IPS-NIHi7 (cell line): ENCODE data around the gene CACHD1.

Experiments
- DNase-seq: peaks from one replicate; pipeline ENCODE4 v3.0.0; 2012; ENCODE audit warnings: mixed read lengths; ENCODE audit errors: extremely low spot score

Gene CACHD1

DNA sequence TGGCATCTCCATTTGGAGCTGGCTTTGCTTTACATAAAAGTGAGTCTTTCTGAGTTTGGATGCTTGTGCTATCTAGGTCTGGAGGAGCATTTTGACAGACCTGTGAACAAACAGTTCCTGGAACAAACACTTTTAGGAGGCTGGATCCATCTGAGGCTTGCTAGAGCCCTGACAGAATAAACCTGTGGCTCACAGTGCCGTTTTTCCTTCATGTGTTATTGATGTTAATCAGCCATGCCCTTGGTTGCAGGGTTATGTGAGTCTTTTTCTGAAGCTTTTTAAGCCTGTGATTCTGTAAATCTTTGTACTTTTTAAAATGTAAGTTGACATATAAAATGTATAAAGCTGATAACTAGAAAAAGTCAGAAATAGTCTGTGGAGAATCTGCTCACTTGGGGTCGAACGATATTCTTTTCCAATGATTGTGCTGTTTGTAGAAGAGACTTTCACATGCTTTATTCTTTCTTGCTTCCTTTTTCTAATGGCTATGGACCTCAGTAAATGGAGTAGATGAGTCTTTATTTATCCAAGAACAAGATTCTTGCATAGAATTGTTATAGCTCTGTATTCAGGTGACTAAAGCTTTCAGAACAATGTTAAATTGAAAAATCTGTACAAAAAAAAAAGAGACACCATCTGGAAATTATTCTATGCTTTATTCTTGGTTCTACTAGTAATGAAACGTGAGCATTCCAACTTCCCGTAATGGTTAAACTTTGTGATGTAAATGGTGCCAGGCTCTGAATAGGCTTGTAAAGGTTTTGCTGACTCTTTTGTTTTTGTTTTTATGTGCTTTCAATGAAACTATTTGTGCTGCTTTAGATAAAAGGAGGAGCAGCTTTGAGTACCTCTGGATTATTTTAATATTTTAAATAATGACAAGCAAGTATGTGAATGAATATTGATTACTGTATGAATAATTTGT, 53.7 kb downstream of the CACHD1 start:
- DNase-seq = no peak

DNA sequence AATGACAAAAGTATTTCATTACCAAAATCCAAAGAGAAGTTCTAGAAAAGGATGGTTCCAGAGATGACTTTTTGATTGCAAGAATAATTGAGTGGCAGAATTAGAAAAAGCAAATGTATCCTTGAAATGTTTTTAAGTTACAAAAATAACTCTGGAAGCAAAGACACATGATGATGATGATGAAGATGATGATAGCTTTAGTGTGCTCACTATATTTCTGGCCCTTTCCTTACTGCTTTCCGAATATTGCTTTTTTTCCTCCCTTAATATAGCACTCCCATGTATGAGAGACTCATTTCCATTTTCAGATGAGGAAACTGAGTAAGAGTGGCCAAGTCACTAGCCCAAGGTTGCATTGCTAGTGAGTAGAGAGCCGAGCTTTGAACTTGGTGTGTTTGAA, 54.7 kb downstream of the CACHD1 start:
- no peak for DNase-seq

GRCh38 chr1:64525116-64525686, 55.3 kb downstream of the CACHD1 start:
- no peak for DNase-seq

DNA sequence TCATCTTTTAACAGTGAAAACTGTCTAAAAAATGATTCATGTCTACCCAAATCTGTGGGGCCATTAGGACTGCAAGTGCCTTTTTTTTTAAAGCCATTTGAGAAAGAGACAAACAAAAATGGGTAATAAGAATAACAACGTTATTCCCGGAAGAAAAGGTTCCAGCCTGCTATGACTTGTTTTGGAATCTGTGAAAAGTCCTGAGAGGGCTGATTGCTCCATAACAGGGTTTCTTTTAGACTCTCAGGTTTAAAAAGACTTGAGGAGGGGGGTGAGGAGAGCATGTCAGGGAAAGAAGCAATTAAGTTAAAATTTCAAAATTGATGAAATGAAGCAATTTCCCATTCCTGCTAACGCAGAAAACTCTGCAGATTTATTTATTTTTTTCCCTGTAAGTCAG, 56.4 kb downstream of the CACHD1 start:
- DNase-seq = no peak

GRCh38 chr1:64527165-64527564, 57.2 kb downstream of the CACHD1 start:
- no peak for DNase-seq

GRCh38 chr1:64527786-64528185, 57.9 kb downstream of the CACHD1 start:
- no peak for DNase-seq

GRCh38 chr1:64530969-64531692, 61.2 kb downstream of the CACHD1 start:
- DNase-seq = no peak

DNA sequence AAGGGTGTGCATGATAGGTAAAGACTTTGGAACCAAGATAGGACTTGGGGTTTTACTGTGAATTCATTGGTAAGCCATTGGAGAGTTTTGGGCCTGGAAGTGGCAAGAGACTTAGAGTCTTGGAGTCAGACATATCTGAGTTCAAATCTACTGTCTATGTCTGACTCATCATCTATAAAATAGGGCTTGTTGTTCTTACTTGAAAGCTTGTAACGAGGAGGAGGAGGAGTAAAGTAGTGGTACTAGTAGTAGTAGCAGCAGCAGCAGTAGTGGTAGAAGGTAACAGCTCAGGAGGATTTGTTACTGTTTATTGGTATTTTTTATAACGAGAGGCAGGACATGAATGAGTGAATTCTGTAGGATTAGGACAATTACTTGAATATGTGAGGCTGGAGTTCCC, 62.7 kb downstream of the CACHD1 start:
- no peak for DNase-seq

DNA sequence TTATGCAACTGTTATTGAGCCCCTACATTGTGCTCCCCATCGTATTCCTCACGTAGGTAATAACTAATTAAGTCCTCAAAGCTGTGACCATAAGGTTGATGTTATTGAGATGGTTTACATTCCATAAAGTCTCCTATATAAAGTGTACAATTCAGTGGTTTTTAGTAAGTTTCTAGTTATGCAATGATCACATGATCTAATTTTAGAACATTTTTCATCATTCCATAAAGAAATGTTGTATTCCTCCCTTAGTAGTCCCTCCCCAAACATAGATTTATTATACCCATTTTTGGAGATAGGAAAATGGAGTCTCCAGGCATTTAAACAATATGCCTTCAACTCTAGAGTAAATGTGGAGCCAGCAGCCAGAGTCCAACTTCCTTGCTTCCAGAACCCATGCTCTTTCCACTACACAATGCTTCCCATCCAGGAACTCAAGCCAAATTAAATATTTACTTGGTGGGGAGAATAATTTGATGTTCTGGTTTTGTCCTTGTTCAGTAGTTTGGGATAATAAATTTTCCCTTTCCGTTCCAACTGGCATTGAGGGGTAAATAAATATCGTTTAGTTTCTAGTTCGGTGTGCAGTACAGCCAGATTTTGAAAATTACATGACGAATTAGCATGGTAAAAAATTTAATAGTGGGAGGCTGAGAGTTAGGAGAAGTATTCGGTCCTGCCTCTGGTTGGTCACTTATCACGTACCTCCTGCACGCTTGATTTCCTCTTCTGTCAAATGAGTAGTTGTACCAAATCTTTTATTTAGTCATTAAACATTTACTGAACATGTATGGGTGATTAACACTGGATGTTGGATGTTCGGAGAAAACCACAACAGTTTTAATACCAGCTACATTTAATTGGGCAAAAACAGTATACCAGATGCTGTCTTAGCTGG, 66.3 kb downstream of the CACHD1 start:
- no peak for DNase-seq

DNA sequence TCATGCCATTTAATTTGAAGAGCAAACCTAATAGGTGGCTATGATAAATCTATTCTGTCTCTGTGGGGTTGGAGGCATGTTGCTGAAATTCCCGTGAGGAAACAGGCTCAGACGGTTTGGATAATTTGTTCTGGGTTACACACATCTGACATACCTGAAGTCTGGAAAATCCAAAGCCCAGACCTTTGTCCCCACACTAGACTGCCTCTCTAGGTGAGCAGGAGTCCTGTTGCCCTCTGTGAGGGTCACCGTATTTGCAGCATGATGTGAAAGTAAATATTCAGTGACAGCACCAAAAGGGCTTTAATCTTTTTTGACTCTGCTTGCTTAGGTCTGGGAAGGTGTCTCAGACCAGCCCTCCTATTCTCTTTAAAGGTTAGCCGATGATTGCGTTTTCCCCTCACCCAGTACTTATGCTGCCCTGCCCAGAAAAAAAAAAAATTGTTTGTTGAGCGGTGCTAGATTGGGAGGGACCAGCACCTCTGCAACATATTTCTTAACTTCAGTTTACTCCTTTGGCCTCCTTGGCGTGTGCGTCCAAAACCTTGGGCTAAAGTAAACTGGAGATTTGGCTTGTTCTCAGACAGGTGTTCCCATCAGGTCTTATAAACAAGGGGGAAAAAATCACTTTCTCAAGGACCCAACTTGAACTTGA, 67.0 kb downstream of the CACHD1 start:
- DNase-seq = no peak

DNA sequence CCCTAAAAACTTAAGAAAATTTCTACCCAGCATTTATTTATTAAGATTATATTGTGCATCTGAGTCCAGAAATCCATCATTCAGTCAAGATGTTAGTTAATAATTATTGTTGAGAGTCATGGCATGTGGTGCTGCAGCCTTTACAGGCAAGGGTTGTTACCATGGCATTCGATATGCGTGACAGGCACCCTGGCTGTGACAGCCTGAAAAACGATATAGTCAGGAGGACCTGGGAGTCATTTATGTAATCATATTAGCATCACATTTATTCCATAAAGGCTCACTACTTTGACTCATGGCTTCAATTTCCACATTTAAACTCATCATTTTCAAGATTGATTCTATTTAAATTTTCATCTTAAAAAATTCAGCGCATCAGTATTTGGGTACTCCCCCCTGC, 68.0 kb downstream of the CACHD1 start:
- DNase-seq = no peak

- DNase-seq = no peak
Measured at GRCh38 chr1:64538389-64538788, 68.5 kb downstream of the CACHD1 start.

GRCh38 chr1:64539289-64539688, 69.4 kb downstream of the CACHD1 start:
- no peak for DNase-seq

DNA sequence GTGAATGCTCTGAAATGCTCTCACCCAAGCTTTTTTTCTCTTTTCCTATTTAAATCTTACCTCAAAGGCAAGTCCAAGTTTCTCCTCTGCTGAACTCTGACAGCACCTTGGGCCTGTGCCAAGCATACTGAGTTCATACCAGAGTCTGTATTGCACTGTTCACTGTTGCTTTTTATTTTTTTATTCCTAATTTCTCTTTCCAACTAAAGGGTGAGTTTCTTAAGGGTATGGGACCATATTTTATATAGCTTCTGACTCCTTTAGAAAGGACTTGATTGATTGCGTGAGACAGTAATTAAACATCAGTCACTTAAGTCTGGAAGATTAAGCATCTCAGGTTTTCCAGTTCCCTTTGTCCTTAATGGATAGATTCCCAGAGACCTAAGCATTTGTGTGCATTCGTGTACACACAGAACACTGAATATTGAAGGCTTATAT, 69.9 kb downstream of the CACHD1 start:
- no peak for DNase-seq

- peak; percentile 36 for DNase-seq
Measured at GRCh38 chr1:64540265-64540791, 70.4 kb downstream of the CACHD1 start.

GRCh38 chr1:64542118-64542517, 72.2 kb downstream of the CACHD1 start:
- DNase-seq = no peak

- DNase-seq = no peak
Measured at GRCh38 chr1:64543831-64544230, 73.9 kb downstream of the CACHD1 start.

- DNase-seq = no peak
Measured at GRCh38 chr1:64545118-64545843, 75.4 kb downstream of the CACHD1 start.

DNA sequence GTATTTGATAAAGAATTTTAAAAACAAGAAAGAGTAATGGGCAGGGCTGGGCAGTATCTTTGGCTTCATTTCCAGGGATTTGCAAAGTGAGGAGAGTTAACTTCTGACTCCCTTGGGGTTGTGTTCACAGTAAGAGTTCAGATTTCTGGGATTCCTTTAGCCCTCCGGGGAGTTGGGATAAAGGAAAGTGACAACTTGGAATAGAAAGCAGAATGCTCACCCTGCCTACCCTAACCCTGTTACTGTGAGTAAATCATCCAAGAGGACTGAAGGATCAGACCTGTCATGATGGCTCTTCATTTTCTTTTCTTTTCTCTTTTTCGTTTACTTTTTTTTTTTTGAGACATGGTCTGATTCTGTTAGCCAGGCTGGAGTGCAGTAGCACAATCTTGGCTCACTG, 76.1 kb downstream of the CACHD1 start:
- DNase-seq = peak; percentile 30
